GM18526 (cell line): ENCODE data around the gene AP5S1.
A peak's percentile ranks its signal among the peaks of the same experiment; 100 is the strongest.

Experiments
- POLR2A ChIP-seq: IDR thresholded peaks from 3 replicates; pipeline ENCODE4 v1.6.1; 2011; ENCODE audit not compliant: insufficient read length; ENCODE audit errors: extremely low read depth

AP5S1 gene

DNA sequence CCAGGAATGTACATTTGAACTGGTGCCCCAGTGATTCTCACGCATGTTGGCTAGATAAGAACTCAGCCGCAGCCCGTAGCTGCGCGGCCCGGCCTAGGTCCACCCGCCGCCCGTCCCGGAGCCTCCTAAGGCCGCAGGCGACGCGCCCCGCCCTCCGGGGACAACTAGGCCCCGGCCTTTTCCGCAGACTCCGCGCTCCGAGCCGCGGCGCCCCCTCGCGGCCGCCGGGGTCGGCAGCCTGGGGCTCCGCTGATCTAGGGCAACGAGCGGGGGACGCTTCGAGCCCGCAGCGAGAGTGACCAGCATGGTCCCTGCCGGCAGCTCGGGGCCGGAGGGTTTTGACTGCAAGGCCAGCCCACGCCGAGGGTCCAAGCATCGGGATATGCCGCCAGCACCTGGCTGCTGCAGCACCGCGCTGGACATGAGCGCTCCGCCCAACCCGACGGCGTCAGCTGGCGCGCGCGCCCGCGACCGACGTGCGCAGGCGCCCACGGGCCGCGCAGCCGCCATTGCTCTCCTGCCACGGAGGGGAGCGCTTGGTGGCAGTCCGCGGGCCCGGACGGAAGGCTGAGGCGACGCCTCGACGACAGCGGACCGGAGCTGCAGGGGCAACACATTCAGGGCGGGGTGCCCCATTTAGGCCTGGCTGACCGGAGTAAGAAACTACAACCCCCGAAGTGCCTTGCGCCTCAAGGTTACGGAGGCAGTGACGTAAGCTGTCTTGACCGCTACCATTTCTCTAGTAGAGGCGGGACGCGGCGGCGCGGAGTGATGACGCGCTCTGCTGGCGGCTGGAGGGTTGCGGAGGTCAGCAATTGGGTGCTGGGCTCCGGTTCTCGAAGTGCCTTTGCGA, at the start of gene AP5S1:
TSS of gene AP5S1 (plus strand) at position 500 of the 853 bp plus-strand sequence. CDS start 1,571 bp downstream, outside the sequence.
- peak; percentile 79 for TF ChIP-seq POLR2A

GRCh38 chr20:3771552-3772058, 48.7 kb upstream of the AP5S1 start:
- TF ChIP-seq POLR2A = no peak

DNA sequence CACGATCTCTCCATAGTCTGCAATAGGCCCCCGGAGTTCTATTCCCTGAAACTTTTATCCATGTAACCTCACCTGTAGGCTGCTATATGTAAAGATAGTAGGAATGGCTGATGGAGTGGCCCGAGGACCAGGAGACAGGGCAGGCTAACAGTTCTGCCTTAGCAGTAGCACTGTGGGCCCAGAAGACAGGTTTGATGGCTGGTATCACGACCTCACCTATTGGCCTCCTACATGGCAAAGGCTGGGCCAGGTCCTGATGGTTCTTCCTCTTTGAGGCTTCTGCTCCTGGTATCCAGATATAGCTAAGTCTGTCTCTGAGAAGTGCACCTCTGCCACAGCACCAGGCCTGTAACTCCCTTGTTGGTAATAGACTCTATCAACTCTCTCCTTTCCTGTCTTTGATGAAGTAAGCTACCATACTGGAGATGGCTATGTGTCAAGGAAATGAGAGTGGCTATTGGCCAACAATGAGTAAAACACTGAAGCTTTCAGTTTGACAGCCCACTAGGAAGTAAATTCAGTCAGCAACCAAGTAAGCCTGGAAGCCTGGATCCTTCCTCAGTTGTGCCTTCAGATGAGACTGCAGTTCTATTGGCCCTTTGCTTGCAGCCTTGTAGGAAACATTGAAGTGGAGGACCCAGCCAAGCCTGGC, 44.8 kb upstream of the AP5S1 start:
- TF ChIP-seq POLR2A = no peak

GRCh38 chr20:3777381-3777715, 43.0 kb upstream of the AP5S1 start:
- TF ChIP-seq POLR2A = no peak

GRCh38 chr20:3777716-3778629, 42.4 kb upstream of the AP5S1 start:
- TF ChIP-seq POLR2A = no peak

DNA sequence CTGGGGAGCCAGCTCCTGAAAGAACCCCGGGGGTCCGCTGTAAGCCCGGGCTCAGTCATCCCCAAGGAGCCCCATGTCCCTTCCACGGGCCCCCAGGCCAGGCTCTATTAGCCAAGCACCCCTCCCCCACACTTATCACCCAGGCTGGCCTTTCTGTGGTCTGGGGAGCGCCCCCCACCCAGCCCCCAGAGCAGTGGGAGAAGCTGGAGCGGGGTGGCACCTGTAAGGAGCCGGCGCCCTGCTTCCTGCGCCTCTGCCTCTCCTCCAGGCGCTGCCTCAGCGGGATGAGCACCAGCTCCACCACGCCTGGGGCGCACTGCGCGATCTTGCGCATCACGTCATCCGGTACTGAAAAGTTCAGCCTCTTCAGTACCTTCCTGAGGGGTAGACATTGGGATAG, 41.4 kb upstream of the AP5S1 start:
- no peak for TF ChIP-seq POLR2A

GRCh38 chr20:3781153-3781910, 39.0 kb upstream of the AP5S1 start, which contains the start of gene SPEF1:
Gene SPEF1 (minus strand): TSS chr20:3781448. CDS start chr20:3781287, 161 bp downstream.
- no peak for TF ChIP-seq POLR2A

GRCh38 chr20:3782597-3782996, 37.8 kb upstream of the AP5S1 start:
- TF ChIP-seq POLR2A = no peak

DNA sequence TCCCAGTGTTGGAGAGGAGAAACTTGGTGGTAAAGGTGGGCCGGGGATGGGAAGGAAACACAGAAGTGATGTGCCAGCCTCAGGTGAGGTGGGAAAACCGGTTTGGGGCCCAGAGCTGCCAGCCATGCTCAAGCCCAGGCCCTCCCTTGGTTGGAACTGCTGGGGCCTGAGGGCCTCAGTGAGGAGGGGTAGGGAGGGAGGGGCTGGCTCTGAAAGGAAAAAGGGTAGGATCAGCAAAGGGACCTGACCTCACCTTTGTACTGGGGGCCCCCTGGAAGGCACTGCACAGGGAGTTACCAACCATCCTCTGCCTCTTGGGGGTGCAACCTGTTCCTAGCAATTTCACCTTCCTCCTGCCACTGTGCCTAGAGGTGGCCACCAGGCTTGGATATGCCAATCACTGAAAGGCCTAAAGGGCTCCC, 37.3 kb upstream of the AP5S1 start:
- no peak for TF ChIP-seq POLR2A

GRCh38 chr20:3783511-3784195, 36.7 kb upstream of the AP5S1 start:
- no peak for TF ChIP-seq POLR2A

- TF ChIP-seq POLR2A = no peak
Observed at GRCh38 chr20:3784216-3784853, 36.0 kb upstream of the AP5S1 start.

- no peak for TF ChIP-seq POLR2A
Observed at GRCh38 chr20:3784863-3785239, 35.5 kb upstream of the AP5S1 start.

DNA sequence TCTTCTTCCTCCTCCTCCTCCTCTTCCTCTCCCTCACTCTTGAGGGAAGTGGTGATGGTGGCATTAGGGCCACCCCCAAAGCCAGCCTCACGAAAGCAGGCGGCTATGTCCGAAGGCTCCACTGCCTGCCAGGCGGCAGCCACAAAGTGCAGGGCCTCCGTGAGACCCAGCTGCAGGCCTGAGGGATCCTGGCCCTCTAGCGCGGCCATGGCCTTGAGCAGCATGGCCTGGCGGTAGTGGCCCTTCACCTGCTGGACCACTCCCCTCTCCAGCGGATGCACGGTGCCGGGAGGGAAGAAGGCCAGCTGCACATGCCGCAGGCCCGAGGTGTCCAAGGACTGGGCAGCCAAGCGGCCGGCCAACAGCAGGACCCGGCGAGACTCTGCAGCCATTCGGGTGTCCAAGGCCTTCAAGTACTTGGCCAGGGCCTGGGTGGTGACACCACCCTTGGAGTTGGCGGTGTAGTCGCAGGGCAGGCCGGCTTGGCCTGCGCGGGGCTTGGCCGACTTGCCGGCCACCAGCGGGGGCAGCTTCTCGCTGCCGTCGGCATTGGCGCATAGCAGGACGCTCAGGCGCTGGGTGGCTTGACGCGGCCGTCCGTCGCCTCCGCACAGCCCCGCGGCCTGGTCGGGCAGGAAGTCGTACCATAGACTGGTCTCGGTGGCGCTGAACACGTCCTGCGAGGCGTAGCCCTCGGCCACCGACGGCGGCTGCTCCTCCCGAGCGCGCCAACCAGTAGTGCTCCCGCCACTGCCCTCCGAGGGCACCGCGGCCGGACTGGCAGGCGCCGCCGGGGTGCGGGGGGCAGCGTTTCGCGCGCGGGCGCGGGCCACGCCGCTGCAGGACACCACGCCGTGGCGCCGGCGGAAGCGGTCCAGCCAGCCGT, 34.9 kb upstream of the AP5S1 start:
- no peak for TF ChIP-seq POLR2A

DNA sequence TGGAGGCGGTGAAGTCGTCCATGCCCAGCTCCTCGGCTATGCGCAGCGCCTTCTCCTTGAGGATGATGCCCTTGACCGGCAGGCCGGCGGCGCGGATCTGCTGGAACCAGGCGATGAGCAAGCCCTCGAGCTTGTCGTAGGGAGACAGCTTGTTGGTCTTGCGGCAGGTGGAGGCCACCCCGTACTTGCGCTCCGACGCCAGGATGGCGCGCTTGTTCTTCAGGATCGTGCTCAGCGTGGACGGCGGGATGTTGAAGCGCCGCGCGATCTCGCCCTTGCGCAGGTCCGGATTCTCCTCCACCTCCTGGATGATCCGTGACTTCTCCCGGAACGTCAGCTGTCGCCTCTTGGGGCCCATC, 34.2 kb upstream of the AP5S1 start:
- TF ChIP-seq POLR2A = no peak
